Upper lobe of left lung (tissue), 6 donors: ENCODE data around the gene PMVK. TPM values are rescaled to one million over a fixed set of nuclear protein-coding genes. Genes with fewer than 3 reads are reported as not detected.

Source experiments
- ATAC-seq, 2 donors: fragments of 200-7000 bp; cut with Tn5 transposase; one replicate each; pipeline ENCODE4 v1.9.1; 2022; ENCODE audit warnings: mild to moderate bottlenecking in 2 of 2, moderate library complexity in 2 of 2; ENCODE audit not compliant: low FRiP score in 2 of 2
- DNase-seq, 2 donors: peaks; one replicate each; pipeline ENCODE4 v3.0.0-alpha.2; 2019 to 2020
- H3K27ac ChIP-seq, 4 donors: fragments of 200-600 bp; sonication (generic); one replicate each; pipeline ENCODE4 v1.5.1; 2016 to 2019
- H3K27me3 ChIP-seq, 4 donors: fragments of 200-600 bp; sonication (generic); one replicate each; pipeline ENCODE4 v1.5.1; 2017 to 2019
- H3K36me3 ChIP-seq, 4 donors: fragments of 200-600 bp; sonication (generic); one replicate each; pipeline ENCODE4 v1.5.1; 2016 to 2019
- H3K4me1 ChIP-seq, 4 donors: fragments of 200-600 bp; sonication (generic); one replicate each; pipeline ENCODE4 v1.5.1; 2018 to 2019
- H3K4me3 ChIP-seq, 4 donors: fragments of 200-600 bp; sonication (generic); one replicate each; pipeline ENCODE4 v1.5.1; 2017 to 2019; ENCODE audit warnings: mild to moderate bottlenecking in 2 of 4, moderate library complexity in 1 of 4
- H3K9me3 ChIP-seq, 4 donors: fragments of 200-600 bp; sonication (generic); one replicate each; pipeline ENCODE4 v1.5.1; 2018 to 2019
- CTCF ChIP-seq, 6 experiments: fragments of 450-650 bp in 4 of 6; fragments of 200-600 bp in 2 of 6; sonication (generic) in 2 of 6; IDR thresholded peaks; one replicate each; pipeline ENCODE4 v1.5.1; 2016 to 2019; ENCODE audit warnings: antibody characterized with exemption in 6 of 6
- EP300 ChIP-seq, 4 donors: sonication (generic); formaldehyde crosslinking; IDR thresholded peaks; one replicate each; pipeline ENCODE4 v1.5.1; 2017; ENCODE audit warnings: antibody characterized with exemption in 4 of 4, control low read depth in 2 of 4
- POLR2A ChIP-seq, 4 donors: fragments of 450-650 bp; IDR thresholded peaks; one replicate each; pipeline ENCODE4 v1.5.1; 2016 to 2017; ENCODE audit warnings: antibody characterized with exemption in 4 of 4, mild to moderate bottlenecking in 2 of 4
- POLR2AphosphoS5 ChIP-seq, 2 donors: sonication (generic); formaldehyde crosslinking; IDR thresholded peaks; one replicate each; pipeline ENCODE4 v1.5.1; 2017; ENCODE audit warnings: antibody characterized with exemption in 2 of 2
- WGBS, 2 donors: methylation state at CpG; one replicate each; pipeline ENCODE4 v1.1.5; 2017 to 2018; 5-methylcytosine and 5-hydroxymethylcytosine counted together
- total RNA-seq, 6 donors: library from RNA; depleted of rRNA in 4 of 6; stranded (reverse); fragments of >200 nt in 4 of 6; gene quantifications; one replicate each; pipeline versions ENCODE4 v1.1.0 to v1.2.1, GENCODE V29; 2016 to 2021
- donor health status: DM: no; HTN: no; CAD: no; lungs with moderate emphysema.
- donor health status: DM: no; HTN: yes; CAD: no; lungs with severe emphysema.

Gene PMVK
- 10 to 100 TPM in 5 of 6 donors, 1 to 10 TPM in 1; 9.4 to 51.6 (median 29.8) TPM for total RNA-seq

- WGBS, 2 donors, result 2% methylated on average over 10 to 45 of the region's 45 CpGs
Measured at GRCh38 chr1:154936555-154937084, at the start of gene PMVK. Gene PMVK, minus strand, starts transcription at chr1:154936719. Its CDS starts 34 bp downstream, at chr1:154936685.

GRCh38 chr1:154983776-154984466, 47.4 kb upstream of the PMVK start:
- WGBS, 2 donors, result 14 to 17% methylated on average over 16 to 17 of the region's 17 CpGs
- Histone ChIP-seq H3K4me1 (peaks cover 16 to 33% (median 18%) of the 10 kb centered on the region in 4 donors), H3K9me3 (no peaks in the 10 kb centered on the region), H3K4me3 (peak overlapping the region; percentile 61 to 75 (median 68)), H3K27me3 (no peaks in the 10 kb centered on the region), H3K27ac (peak overlapping the region; percentile 61 to 80 (median 75)), H3K36me3 (peaks cover 0 to 17% (median 16%) of the 10 kb centered on the region in 4 donors)
- no peak for TF ChIP-seq POLR2AphosphoS5 (IDR thresholded peaks at IDR 0.05)
- no peak for TF ChIP-seq POLR2A (IDR thresholded peaks at IDR 0.05)
- TF ChIP-seq EP300 (IDR thresholded peaks at IDR 0.05), result no peak
- no peak for TF ChIP-seq CTCF (IDR thresholded peaks at IDR 0.05)
- no peak for DNase-seq
- no peak for ATAC-seq

More at GRCh38 chr1:154936555-154937084, at the start of gene PMVK:
- Histone ChIP-seq H3K4me1 (peaks cover 13 to 25% (median 23%) of the 10 kb centered on the region in 4 donors), H3K9me3 (no peaks in the 10 kb centered on the region), H3K27me3 (no peaks in the 10 kb centered on the region), H3K36me3 (peaks cover 0 to 3% (median 1%) of the 10 kb centered on the region in 4 donors), H3K4me3 (peak within 1 kb of the TSS; percentile 46 to 69 (median 60)), H3K27ac (peak within 1 kb of the TSS; percentile 91 to 99 (median 96))
- ATAC-seq, result peak; percentile 97
- peak; percentile 97 for DNase-seq
- TF ChIP-seq POLR2AphosphoS5 (IDR thresholded peaks at IDR 0.05) (peak; percentile 86 to 95), EP300 (IDR thresholded peaks at IDR 0.05) (peak in 2 of 4 donors; percentile 1 to 63), CTCF (IDR thresholded peaks at IDR 0.05) (peak in 5 of 6 experiments; percentile 32 to 70 (median 63)), POLR2A (IDR thresholded peaks at IDR 0.05) (peak in 3 of 4 donors; percentile 66 to 79 (median 71))

GRCh38 chr1:154982897-154983648, 46.6 kb upstream of the PMVK start, which contains the start of gene FLAD1:
Gene FLAD1, plus strand, starts transcription at chr1:154983344. Its CDS starts 351 bp downstream, at chr1:154983695.
- 0% methylated on average over 20 to 26 of the region's 26 CpGs for WGBS, 2 donors
- Histone ChIP-seq H3K4me1 (peaks cover 16 to 33% (median 18%) of the 10 kb centered on the region in 4 donors), H3K27me3 (no peaks in the 10 kb centered on the region)

GRCh38 chr1:154982341-154982740, 45.8 kb upstream of the PMVK start:
- ATAC-seq (no peak), DNase-seq (no peak)
- Histone ChIP-seq H3K36me3 (peaks cover 0 to 6% (median 3%) of the 10 kb centered on the region in 4 donors), H3K4me1 (peaks cover 16 to 29% (median 17%) of the 10 kb centered on the region in 4 donors), H3K27me3 (no peaks in the 10 kb centered on the region), H3K27ac (peak overlapping the region in 1 of 4 donors; percentile 78), H3K4me3 (peak overlapping the region in 2 of 4 donors; percentile 61 to 75), H3K9me3 (no peaks in the 10 kb centered on the region)
- WGBS, 2 donors, result 64 to 75% methylated on average over 6 of the region's 6 CpGs
- TF ChIP-seq POLR2A (IDR thresholded peaks at IDR 0.05) (no peak), EP300 (IDR thresholded peaks at IDR 0.05) (no peak), CTCF (IDR thresholded peaks at IDR 0.05) (no peak), POLR2AphosphoS5 (IDR thresholded peaks at IDR 0.05) (no peak)

More at GRCh38 chr1:154982897-154983648, 46.6 kb upstream of the PMVK start, which contains the start of gene FLAD1:
- Histone ChIP-seq H3K4me3 (peak within 1 kb of the TSS; percentile 61 to 75 (median 68)), H3K27ac (peak within 1 kb of the TSS; percentile 61 to 80 (median 75)), H3K9me3 (no peaks in the 10 kb centered on the region), H3K36me3 (peaks cover 0 to 12% (median 8%) of the 10 kb centered on the region in 4 donors)
- TF ChIP-seq CTCF (IDR thresholded peaks at IDR 0.05), result no peak
- peak; percentile 79 for TF ChIP-seq POLR2AphosphoS5 (IDR thresholded peaks at IDR 0.05)
- peak in 2 of 4 donors; percentile 11 to 67 for TF ChIP-seq POLR2A (IDR thresholded peaks at IDR 0.05)
- peak; percentile 93 to 97 for DNase-seq
- peak; percentile 100 for ATAC-seq
